ENCODE data around the gene OCA2.

Gene OCA2

GRCh38 chr15:28103831-28104230 is 4.7 kb upstream of the OCA2 start:
- no peak for FAIRE-seq
- no peak for DNase-seq (ENCODE audit: insufficient read length, low spot score)
- TF ChIP-seq CTCF (IDR thresholded peaks at IDR 0.05; ENCODE audit: insufficient read depth, missing control alignments), result no peak

GRCh38 chr15:28101983-28102441 is 2.9 kb upstream of the OCA2 start:
- no peak for TF ChIP-seq CTCF (IDR thresholded peaks at IDR 0.05; ENCODE audit: insufficient read depth, missing control alignments)
- no peak for FAIRE-seq
- DNase-seq (ENCODE audit: insufficient read length, low spot score), result no peak

- FAIRE-seq (no peak), DNase-seq (ENCODE audit: insufficient read length, low spot score) (no peak)
- TF ChIP-seq CTCF (IDR thresholded peaks at IDR 0.05; ENCODE audit: insufficient read depth, missing control alignments), result no peak
These were observed 2.1 kb upstream of the OCA2 start for GRCh38 chr15:28101201-28101600.

- TF ChIP-seq CTCF (IDR thresholded peaks at IDR 0.05; ENCODE audit: insufficient read depth, missing control alignments), result no peak
- FAIRE-seq (no peak), DNase-seq (ENCODE audit: insufficient read length, low spot score) (no peak)
These were observed 1.5 kb upstream of the OCA2 start for GRCh38 chr15:28100516-28101195.

- DNase-seq (ENCODE audit: insufficient read length, low spot score) (no peak), FAIRE-seq (no peak)
- no peak for TF ChIP-seq CTCF (IDR thresholded peaks at IDR 0.05; ENCODE audit: insufficient read depth, missing control alignments)
These were observed 533 bp upstream of the OCA2 start for GRCh38 chr15:28099555-28100140.

GRCh38 chr15:28098360-28098765 is 752 bp downstream of the OCA2 start:
- TF ChIP-seq CTCF (IDR thresholded peaks at IDR 0.05; ENCODE audit: insufficient read depth, missing control alignments), result no peak
- no peak for DNase-seq (ENCODE audit: insufficient read length, low spot score)
- FAIRE-seq, result no peak

- DNase-seq (ENCODE audit: insufficient read length, low spot score) (no peak), FAIRE-seq (no peak)
- TF ChIP-seq CTCF (IDR thresholded peaks at IDR 0.05; ENCODE audit: insufficient read depth, missing control alignments), result no peak
These were observed 1.3 kb downstream of the OCA2 start for GRCh38 chr15:28097656-28098359.

All from D721Med (cell line).